Thymus (tissue), 11 donors: ENCODE data around the gene COL6A3. TPM values are rescaled to one million over a fixed set of nuclear protein-coding genes. Genes with fewer than 3 reads are reported as not detected.

Source experiments
- DNase-seq, 9 donors: peaks; one replicate each; pipeline ENCODE4 v3.0.0-alpha.2; 2013; ENCODE audit warnings: low spot score in 9 of 9, low read depth in 6 of 9, missing footprints in 1 of 9
- H3K27ac ChIP-seq, 2 donors: one replicate each; pipeline ENCODE4 v1.5.1; 2013; ENCODE audit warnings: control low read depth in 1 of 2, low read depth in 1 of 2, low read length in 1 of 2, mild to moderate bottlenecking in 1 of 2, moderate library complexity in 1 of 2
- H3K27me3 ChIP-seq, 2 donors: one replicate each; pipeline ENCODE4 v1.5.1; 2013; ENCODE audit warnings: low read length in 1 of 2; ENCODE audit not compliant: control insufficient read depth in 2 of 2, insufficient read depth in 1 of 2
- H3K36me3 ChIP-seq, 2 donors: one replicate each; pipeline ENCODE4 v1.5.1; 2013; ENCODE audit warnings: low read length in 1 of 2, mild to moderate bottlenecking in 1 of 2, moderate library complexity in 1 of 2; ENCODE audit not compliant: control insufficient read depth in 2 of 2, insufficient read depth in 2 of 2
- H3K4me1 ChIP-seq, 2 donors: one replicate each; pipeline ENCODE4 v1.5.1; 2013; ENCODE audit warnings: low read length in 2 of 2; ENCODE audit not compliant: control insufficient read depth in 2 of 2, insufficient read depth in 2 of 2
- H3K4me3 ChIP-seq, 2 donors: one replicate each; pipeline ENCODE4 v1.5.1; 2013; ENCODE audit warnings: low read length in 2 of 2, control low read depth in 1 of 2, mild to moderate bottlenecking in 1 of 2
- H3K9me3 ChIP-seq, 2 donors: one replicate each; pipeline ENCODE4 v1.5.1; 2013; ENCODE audit warnings: low read length in 1 of 2, mild to moderate bottlenecking in 1 of 2; ENCODE audit not compliant: control insufficient read depth in 2 of 2, insufficient read depth in 1 of 2
- whole genome bisulfite sequencing: extraction: QIAGEN DNeasy Blood & Tissue Kit; methylation state at CpG from one replicate; pipeline ENCODE4 v1.1.7; 2013; 5-methylcytosine and 5-hydroxymethylcytosine counted together
- polyA plus RNA-seq: library from polyadenylated mRNA; stranded (reverse); fragments of 200-250 nt; gene quantifications from one replicate; pipeline ENCODE4 v1.2.3, GENCODE V29; 2013
- total RNA-seq: library from RNA; stranded (reverse); fragments of 120-200 nt; gene quantifications from one replicate; pipeline ENCODE4 v1.2.4, GENCODE V29; 2013
- donor health status: healthy.

Gene COL6A3
- total and polyA plus RNA-seq, 2 donors, result 28.8 to 36.2 TPM

GRCh38 chr2:237445611-237446337, 31.8 kb upstream of the COL6A3 start:
- H3K4me1 ChIP-seq, result peaks cover 49 to 55% of the 10 kb centered on the region in 2 donors
- H3K27ac ChIP-seq, result no peak overlapping the region
- no peaks in the 10 kb centered on the region for H3K36me3 ChIP-seq
- H3K27me3 ChIP-seq, result peaks cover 0 to 4% of the 10 kb centered on the region in 2 donors
- H3K4me3 ChIP-seq, result no peak overlapping the region
- 96% methylated on average over 26 of the region's 26 CpGs for WGBS
- no peak for DNase-seq
- no peaks in the 10 kb centered on the region for H3K9me3 ChIP-seq

DNA sequence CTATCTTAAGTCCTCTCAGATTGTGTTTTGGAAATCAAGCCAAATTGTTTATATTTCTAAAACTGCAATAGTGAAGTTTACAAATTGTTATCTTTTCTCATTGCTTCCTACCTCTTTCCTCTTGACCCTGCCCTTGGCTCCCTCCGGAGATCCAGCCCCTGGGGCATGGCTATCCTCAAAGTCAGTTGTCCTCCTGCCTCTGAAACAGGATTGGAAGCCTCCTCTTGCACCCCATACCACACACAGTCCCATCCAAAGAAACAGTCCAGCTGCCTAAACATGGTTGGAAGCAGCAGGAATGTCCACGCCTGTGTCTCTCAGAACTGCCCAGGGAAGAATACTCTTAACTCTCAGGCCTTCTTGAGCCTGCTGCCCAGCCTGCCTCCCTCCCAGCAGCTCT, 30.1 kb upstream of the COL6A3 start:
- peaks cover 0 to 2% of the 10 kb centered on the region in 2 donors for H3K27me3 ChIP-seq
- H3K27ac ChIP-seq, result peak overlapping the region in 1 of 2 donors; percentile 24
- H3K4me3 ChIP-seq, result no peak overlapping the region
- DNase-seq, result no peak
- peaks cover 50 to 59% of the 10 kb centered on the region in 2 donors for H3K4me1 ChIP-seq
- H3K9me3 ChIP-seq, result peaks cover 0 to 3% of the 10 kb centered on the region in 2 donors
- WGBS, result 100% methylated on average over 2 of the region's 2 CpGs
- H3K36me3 ChIP-seq, result no peaks in the 10 kb centered on the region

GRCh38 chr2:237441605-237442274, 27.8 kb upstream of the COL6A3 start:
- 14% methylated on average over 2 of the region's 2 CpGs for WGBS
- Histone ChIP-seq H3K4me3 (no peak overlapping the region), H3K9me3 (peaks cover 0 to 7% of the 10 kb centered on the region in 2 donors), H3K27me3 (no peaks in the 10 kb centered on the region), H3K27ac (peak overlapping the region; percentile 87 to 96), H3K4me1 (peaks cover 67 to 79% of the 10 kb centered on the region in 2 donors), H3K36me3 (no peaks in the 10 kb centered on the region)
- peak in 8 of 9 donors; percentile 63 to 91 (median 76) for DNase-seq

DNA sequence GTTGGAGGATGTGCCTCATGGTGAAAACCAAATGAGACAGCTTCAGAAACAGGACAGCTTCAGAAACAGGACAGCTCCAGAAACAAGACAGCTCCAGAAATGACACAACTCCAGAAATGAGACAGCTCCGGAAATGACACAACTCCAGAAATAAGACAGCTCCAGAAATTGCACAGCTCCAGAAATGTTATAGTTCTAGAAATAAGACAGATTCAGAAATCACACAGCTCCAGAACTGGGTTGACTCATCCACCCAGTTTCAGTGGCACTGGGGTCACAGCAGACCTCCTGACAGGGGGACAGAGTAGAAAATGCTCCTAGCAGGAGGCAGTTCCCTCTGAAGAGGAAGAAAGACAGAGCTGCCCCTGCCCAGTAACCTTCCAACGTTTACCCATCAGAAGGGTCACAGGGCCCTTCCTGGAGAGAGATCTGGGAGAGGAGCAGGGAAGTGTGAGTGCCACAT, 26.9 kb upstream of the COL6A3 start:
- 60% methylated on average over 2 of the region's 2 CpGs for WGBS
- Histone ChIP-seq H3K27me3 (no peaks in the 10 kb centered on the region), H3K4me1 (peaks cover 74 to 88% of the 10 kb centered on the region in 2 donors), H3K27ac (peak overlapping the region; percentile 87 to 96), H3K4me3 (no peak overlapping the region), H3K9me3 (peaks cover 0 to 7% of the 10 kb centered on the region in 2 donors), H3K36me3 (no peaks in the 10 kb centered on the region)
- DNase-seq, result peak in 1 of 9 donors; percentile 47

GRCh38 chr2:237438080-237438940, 24.3 kb upstream of the COL6A3 start:
- no peaks in the 10 kb centered on the region for H3K36me3 ChIP-seq
- DNase-seq, result no peak
- H3K27me3 ChIP-seq, result no peaks in the 10 kb centered on the region
- H3K4me1 ChIP-seq, result peaks cover 83 to 95% of the 10 kb centered on the region in 2 donors
- WGBS, result 74% methylated on average over 8 of the region's 8 CpGs
- H3K4me3 ChIP-seq, result no peak overlapping the region
- H3K9me3 ChIP-seq, result peaks cover 0 to 7% of the 10 kb centered on the region in 2 donors
- peak overlapping the region; percentile 59 to 68 for H3K27ac ChIP-seq

DNA sequence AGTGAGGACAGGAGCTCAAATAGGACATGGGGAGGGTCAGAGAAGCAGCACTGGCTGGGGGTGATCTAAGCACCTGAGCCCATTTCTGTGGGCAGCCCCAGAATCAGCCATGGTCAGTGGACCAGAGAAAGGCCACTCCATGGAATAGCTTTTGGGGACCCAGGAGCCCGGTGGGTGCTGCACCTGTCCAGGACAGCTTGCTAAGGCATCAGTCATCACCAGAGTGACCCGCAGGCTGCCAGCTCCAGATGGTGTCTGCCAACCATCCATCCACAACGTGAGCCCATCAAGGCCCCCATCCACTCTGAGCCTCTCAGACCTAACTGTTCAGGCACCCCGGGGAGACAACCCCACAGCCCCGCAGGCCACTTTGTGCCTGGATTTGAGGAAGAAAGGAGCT, 23.6 kb upstream of the COL6A3 start:
- no peak for DNase-seq
- WGBS, result 96% methylated on average over 5 of the region's 5 CpGs
- Histone ChIP-seq H3K4me3 (no peak overlapping the region), H3K27ac (peak overlapping the region; percentile 59 to 67), H3K36me3 (no peaks in the 10 kb centered on the region), H3K27me3 (no peaks in the 10 kb centered on the region), H3K9me3 (peaks cover 0 to 7% of the 10 kb centered on the region in 2 donors), H3K4me1 (peaks cover 83 to 95% of the 10 kb centered on the region in 2 donors)

GRCh38 chr2:237435844-237436587, 22.1 kb upstream of the COL6A3 start:
- WGBS, result 87% methylated on average over 10 of the region's 10 CpGs
- Histone ChIP-seq H3K4me3 (no peak overlapping the region), H3K4me1 (peaks cover 79 to 88% of the 10 kb centered on the region in 2 donors), H3K27me3 (no peaks in the 10 kb centered on the region), H3K36me3 (no peaks in the 10 kb centered on the region), H3K27ac (peak overlapping the region; percentile 53 to 99), H3K9me3 (peaks cover 0 to 7% of the 10 kb centered on the region in 2 donors)
- no peak for DNase-seq

- WGBS, result 5% methylated on average over 14 of the region's 14 CpGs
- Histone ChIP-seq H3K36me3 (no peaks in the 10 kb centered on the region), H3K27me3 (no peaks in the 10 kb centered on the region), H3K27ac (peak overlapping the region; percentile 90 to 99), H3K4me1 (peaks cover 69 to 84% of the 10 kb centered on the region in 2 donors), H3K9me3 (peaks cover 0 to 7% of the 10 kb centered on the region in 2 donors), H3K4me3 (peak overlapping the region; percentile 37 to 44)
- peak in 8 of 9 donors; percentile 65 to 92 (median 80) for DNase-seq
Measured at GRCh38 chr2:237434866-237435311, 20.9 kb upstream of the COL6A3 start.
